B cell (primary cell): ENCODE measurements around the gene MARCHF10.
"Not testable (repeated sequence)": the region's sequence is repeated elsewhere in the genome, so short reads cannot be mapped to it uniquely, and the experiment has no call there.

Source experiments
- EZH2 ChIP-seq: IDR thresholded peaks from 2 replicates; pipeline ENCODE4 v1.6.1; 2012; ENCODE audit warnings: borderline replicate concordance, low read depth, mild to moderate bottlenecking, moderate library complexity, low read length; ENCODE audit not compliant: insufficient read depth, poor library complexity, severe bottlenecking
- TF ChIP-seq, protein P1 (sequence below): fragments of 200-600 bp; IDR thresholded peaks from one replicate; pipeline ENCODE4 v1.8.0; 2022; ENCODE audit warnings: antibody characterized with exemption, mild to moderate bottlenecking

DNA sequence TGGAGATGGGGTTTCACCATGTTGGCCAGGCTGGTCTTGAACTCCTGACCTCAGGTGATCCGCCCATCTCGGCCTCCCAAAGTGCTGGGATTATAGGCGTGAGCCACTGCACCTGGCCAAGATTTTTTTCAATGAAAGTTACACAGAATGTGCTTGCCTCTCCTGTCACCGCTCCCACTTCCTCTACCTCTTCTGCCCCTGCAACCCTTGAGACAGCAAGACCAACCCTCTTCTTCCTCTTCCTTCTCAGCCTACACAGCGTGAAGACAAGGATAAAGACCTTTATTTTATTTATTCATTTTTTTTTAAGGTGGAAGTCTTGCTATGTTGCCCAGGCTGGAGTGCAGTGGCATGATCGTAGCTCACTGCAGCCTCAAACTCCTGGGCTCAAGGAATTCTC, 23.0 kb upstream of the MARCHF10 start:
- TF ChIP-seq, protein P1, sequence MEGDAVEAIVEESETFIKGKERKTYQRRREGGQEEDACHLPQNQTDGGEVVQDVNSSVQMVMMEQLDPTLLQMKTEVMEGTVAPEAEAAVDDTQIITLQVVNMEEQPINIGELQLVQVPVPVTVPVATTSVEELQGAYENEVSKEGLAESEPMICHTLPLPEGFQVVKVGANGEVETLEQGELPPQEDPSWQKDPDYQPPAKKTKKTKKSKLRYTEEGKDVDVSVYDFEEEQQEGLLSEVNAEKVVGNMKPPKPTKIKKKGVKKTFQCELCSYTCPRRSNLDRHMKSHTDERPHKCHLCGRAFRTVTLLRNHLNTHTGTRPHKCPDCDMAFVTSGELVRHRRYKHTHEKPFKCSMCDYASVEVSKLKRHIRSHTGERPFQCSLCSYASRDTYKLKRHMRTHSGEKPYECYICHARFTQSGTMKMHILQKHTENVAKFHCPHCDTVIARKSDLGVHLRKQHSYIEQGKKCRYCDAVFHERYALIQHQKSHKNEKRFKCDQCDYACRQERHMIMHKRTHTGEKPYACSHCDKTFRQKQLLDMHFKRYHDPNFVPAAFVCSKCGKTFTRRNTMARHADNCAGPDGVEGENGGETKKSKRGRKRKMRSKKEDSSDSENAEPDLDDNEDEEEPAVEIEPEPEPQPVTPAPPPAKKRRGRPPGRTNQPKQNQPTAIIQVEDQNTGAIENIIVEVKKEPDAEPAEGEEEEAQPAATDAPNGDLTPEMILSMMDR, result not testable (repeated sequence)
- TF ChIP-seq EZH2, result not testable (repeated sequence)
